ENCODE results near the gene FBXO46. TPM values are rescaled to one million over a fixed set of nuclear protein-coding genes. Genes with fewer than 3 reads are reported as not detected.

FBXO46 gene
- total and polyA plus RNA-seq, 2 of the 13 experiments (the other 11 are each of a cell fraction or from before 2014, with no cell fraction given): 6.2 to 6.4 TPM

DNA sequence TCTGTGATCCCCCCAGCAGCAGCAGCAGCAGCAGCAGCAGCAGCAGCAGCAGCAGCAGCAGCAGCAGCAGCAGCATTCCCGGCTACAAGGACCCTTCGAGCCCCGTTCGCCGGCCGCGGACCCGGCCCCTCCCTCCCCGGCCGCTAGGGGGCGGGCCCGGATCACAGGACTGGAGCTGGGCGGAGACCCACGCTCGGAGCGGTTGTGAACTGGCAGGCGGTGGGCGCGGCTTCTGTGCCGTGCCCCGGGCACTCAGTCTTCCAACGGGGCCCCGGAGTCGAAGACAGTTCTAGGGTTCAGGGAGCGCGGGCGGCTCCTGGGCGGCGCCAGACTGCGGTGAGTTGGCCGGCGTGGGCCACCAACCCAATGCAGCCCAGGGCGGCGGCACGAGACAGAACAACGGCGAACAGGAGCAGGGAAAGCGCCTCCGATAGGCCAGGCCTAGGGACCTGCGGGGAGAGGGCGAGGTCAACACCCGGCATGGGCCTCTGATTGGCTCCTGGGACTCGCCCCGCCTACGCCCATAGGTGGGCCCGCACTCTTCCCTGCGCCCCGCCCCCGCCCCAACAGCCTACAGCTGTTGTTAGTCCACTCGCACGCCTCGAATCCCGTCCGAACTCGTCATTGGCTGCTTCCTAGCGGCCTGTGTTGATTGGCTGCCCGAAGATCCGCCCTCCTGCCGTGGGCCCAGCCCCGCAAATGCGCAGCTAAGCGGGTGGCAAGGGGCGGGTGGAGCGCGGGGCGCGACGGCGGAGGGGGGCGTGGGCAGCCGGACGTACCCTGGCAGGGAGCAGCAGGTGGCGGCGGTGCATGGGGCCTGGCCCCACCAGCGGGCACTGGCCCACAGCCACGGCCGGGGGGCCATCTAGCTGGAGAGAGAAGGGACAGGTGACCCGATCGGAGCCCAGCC, 39.8 kb upstream of the FBXO46 start (continued):
- TF ChIP-seq ZNF547 (CRISPR knock-in tag; IDR thresholded peaks at IDR 0.05) (peak; percentile 93), KDM2A (CRISPR knock-in tag; IDR thresholded peaks at IDR 0.05; ENCODE audit: borderline replicate concordance, low read depth) (peak; percentile 98), ZNF17 (CRISPR knock-in tag; IDR thresholded peaks at IDR 0.05) (no peak), KDM3A (CRISPR knock-in tag; IDR thresholded peaks at IDR 0.05; ENCODE audit: low read depth) (peak; percentile 94), NCOA2 (CRISPR knock-in tag; IDR thresholded peaks at IDR 0.05) (peak; percentile 14; the same call in 1 of the 2 replicates), ZSCAN25 (CRISPR knock-in tag; IDR thresholded peaks at IDR 0.05) (peak; percentile 78), MAZ (IDR thresholded peaks at IDR 0.05; ENCODE audit: borderline replicate concordance, low read depth, low read length) (peak; percentile 83), MAZ (CRISPR knock-in tag; IDR thresholded peaks at IDR 0.05; ENCODE audit: low read depth) (peak; percentile 85), ZSCAN22 (CRISPR knock-in tag; IDR thresholded peaks at IDR 0.05) (no peak), GTF3A (CRISPR knock-in tag; conservative IDR thresholded peaks at IDR 0.05) (0 out of 2 replicates have a peak, but pooled peaks have one; percentile 36)
- TF ChIP-seq, protein P1, sequence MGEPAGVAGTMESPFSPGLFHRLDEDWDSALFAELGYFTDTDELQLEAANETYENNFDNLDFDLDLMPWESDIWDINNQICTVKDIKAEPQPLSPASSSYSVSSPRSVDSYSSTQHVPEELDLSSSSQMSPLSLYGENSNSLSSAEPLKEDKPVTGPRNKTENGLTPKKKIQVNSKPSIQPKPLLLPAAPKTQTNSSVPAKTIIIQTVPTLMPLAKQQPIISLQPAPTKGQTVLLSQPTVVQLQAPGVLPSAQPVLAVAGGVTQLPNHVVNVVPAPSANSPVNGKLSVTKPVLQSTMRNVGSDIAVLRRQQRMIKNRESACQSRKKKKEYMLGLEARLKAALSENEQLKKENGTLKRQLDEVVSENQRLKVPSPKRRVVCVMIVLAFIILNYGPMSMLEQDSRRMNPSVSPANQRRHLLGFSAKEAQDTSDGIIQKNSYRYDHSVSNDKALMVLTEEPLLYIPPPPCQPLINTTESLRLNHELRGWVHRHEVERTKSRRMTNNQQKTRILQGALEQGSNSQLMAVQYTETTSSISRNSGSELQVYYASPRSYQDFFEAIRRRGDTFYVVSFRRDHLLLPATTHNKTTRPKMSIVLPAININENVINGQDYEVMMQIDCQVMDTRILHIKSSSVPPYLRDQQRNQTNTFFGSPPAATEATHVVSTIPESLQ (CRISPR knock-in tag; conservative IDR thresholded peaks at IDR 0.05): no peak; the same call in 1 of the 2 replicates
- TF ChIP-seq, protein P2, sequence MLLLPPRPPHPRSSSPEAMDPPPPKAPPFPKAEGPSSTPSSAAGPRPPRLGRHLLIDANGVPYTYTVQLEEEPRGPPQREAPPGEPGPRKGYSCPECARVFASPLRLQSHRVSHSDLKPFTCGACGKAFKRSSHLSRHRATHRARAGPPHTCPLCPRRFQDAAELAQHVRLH (CRISPR knock-in tag; IDR thresholded peaks at IDR 0.05; ENCODE audit: borderline replicate concordance, low read depth): peak; percentile 74; the same call in 1 of the 2 replicates
- TF ChIP-seq, protein P3, sequence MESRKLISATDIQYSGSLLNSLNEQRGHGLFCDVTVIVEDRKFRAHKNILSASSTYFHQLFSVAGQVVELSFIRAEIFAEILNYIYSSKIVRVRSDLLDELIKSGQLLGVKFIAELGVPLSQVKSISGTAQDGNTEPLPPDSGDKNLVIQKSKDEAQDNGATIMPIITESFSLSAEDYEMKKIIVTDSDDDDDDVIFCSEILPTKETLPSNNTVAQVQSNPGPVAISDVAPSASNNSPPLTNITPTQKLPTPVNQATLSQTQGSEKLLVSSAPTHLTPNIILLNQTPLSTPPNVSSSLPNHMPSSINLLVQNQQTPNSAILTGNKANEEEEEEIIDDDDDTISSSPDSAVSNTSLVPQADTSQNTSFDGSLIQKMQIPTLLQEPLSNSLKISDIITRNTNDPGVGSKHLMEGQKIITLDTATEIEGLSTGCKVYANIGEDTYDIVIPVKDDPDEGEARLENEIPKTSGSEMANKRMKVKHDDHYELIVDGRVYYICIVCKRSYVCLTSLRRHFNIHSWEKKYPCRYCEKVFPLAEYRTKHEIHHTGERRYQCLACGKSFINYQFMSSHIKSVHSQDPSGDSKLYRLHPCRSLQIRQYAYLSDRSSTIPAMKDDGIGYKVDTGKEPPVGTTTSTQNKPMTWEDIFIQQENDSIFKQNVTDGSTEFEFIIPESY (CRISPR knock-in tag; IDR thresholded peaks at IDR 0.05): peak; percentile 12; the same call in 1 of the 2 replicates
- TF ChIP-seq, protein P4, sequence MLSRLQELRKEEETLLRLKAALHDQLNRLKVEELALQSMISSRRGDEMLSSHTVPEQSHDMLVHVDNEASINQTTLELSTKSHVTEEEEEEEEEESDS (CRISPR knock-in tag; IDR thresholded peaks at IDR 0.05; ENCODE audit: borderline replicate concordance): no peak
- TF ChIP-seq, protein P5, sequence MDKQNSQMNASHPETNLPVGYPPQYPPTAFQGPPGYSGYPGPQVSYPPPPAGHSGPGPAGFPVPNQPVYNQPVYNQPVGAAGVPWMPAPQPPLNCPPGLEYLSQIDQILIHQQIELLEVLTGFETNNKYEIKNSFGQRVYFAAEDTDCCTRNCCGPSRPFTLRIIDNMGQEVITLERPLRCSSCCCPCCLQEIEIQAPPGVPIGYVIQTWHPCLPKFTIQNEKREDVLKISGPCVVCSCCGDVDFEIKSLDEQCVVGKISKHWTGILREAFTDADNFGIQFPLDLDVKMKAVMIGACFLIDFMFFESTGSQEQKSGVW (CRISPR knock-in tag; IDR thresholded peaks at IDR 0.05; ENCODE audit: borderline replicate concordance): no peak
- TF ChIP-seq, protein P6, sequence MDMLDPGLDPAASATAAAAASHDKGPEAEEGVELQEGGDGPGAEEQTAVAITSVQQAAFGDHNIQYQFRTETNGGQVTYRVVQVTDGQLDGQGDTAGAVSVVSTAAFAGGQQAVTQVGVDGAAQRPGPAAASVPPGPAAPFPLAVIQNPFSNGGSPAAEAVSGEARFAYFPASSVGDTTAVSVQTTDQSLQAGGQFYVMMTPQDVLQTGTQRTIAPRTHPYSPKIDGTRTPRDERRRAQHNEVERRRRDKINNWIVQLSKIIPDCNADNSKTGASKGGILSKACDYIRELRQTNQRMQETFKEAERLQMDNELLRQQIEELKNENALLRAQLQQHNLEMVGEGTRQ (IDR thresholded peaks at IDR 0.05; ENCODE audit: low read depth, low read length): no peak
- TF ChIP-seq, protein P6 (CRISPR knock-in tag; IDR thresholded peaks at IDR 0.05; ENCODE audit: borderline replicate concordance): peak; percentile 56; the same call in 1 of the 2 replicates
- TF ChIP-seq, protein P7, sequence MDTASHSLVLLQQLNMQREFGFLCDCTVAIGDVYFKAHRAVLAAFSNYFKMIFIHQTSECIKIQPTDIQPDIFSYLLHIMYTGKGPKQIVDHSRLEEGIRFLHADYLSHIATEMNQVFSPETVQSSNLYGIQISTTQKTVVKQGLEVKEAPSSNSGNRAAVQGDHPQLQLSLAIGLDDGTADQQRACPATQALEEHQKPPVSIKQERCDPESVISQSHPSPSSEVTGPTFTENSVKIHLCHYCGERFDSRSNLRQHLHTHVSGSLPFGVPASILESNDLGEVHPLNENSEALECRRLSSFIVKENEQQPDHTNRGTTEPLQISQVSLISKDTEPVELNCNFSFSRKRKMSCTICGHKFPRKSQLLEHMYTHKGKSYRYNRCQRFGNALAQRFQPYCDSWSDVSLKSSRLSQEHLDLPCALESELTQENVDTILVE (CRISPR knock-in tag; IDR thresholded peaks at IDR 0.05): no peak; the same call in 1 of the 2 replicates
